Measurements from ENCODE around the gene FADS2. TPM values are rescaled to one million over a fixed set of nuclear protein-coding genes. Genes with fewer than 3 reads are reported as not detected.

FADS2 gene
- total and polyA plus RNA-seq, 5 donors from 2014 or later: 0.23 to 19.7 (median 7.1) TPM; not detected in 1

DNA sequence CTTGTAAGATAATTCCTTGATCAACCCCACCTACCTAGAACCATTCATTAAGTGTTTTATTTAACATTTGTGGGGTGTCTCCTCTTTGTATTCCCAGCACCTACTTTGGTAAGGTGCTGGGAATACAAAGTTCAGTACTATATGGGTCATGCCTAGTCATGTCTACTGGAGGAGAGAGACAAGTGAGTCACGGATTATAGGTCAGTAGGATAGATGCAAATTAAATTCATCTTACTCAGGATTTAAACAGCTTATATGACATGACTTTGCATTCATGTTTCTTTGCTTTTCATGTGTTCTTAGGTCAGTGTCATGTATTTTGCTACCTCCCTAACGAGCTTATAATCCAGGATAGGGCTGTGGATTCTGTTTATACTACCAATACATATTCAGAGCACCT lies 7.9 kb upstream of the FADS2 start:
- Histone ChIP-seq H3K27ac (ENCODE audit: insufficient read depth, low read length, poor library complexity, severe bottlenecking) (no peak overlapping the region), H3K27me3 (ENCODE audit: control insufficient read depth, insufficient read depth, low read length) (peaks cover 4% of the 10 kb centered on the region), H3K9me3 (ENCODE audit: control insufficient read depth in 2 of 2, low read length in 2 of 2) (no peaks in the 10 kb centered on the region), H3K4me3 (ENCODE audit: low read depth, low read length) (no peak overlapping the region), H3K36me3 (ENCODE audit: control insufficient read depth, insufficient read depth, low read length) (no peaks in the 10 kb centered on the region), H3K4me1 (ENCODE audit: control insufficient read depth, insufficient read depth, low read length, poor library complexity, severe bottlenecking) (peaks cover 22% of the 10 kb centered on the region)
- Mint-ChIP-seq H3K36me3 (no peaks in the 10 kb centered on the region), H3K9me3 (peaks cover 0 to 1% (median 0%) of the 10 kb centered on the region in 7 donors), H3K4me3 (no peak overlapping the region), H3K4me1 (peaks cover 0 to 12% (median 6%) of the 10 kb centered on the region in 4 donors), H3K27me3 (peaks cover 69% of the 10 kb centered on the region), H3K27ac (no peak overlapping the region)
- DNase-seq (no peak), ATAC-seq (ENCODE audit: low read depth in 2 of 2) (no peak)

GRCh38 chr11:61826930-61827570 lies 1.1 kb upstream of the FADS2 start:
- no peak overlapping the region for H3K27ac ChIP-seq (ENCODE audit: insufficient read depth, low read length, poor library complexity, severe bottlenecking)
- Mint-ChIP-seq H3K36me3 (no peaks in the 10 kb centered on the region), H3K27me3 (peaks cover 82% of the 10 kb centered on the region), H3K4me3 (peak overlapping the region; percentile 35 to 75 (median 52)), H3K4me1 (peaks cover 0 to 16% (median 3%) of the 10 kb centered on the region in 4 donors), H3K27ac (peak overlapping the region in 1 of 3 donors; percentile 43), H3K9me3 (peaks cover 0 to 1% (median 0%) of the 10 kb centered on the region in 7 donors)
- H3K4me3 ChIP-seq (ENCODE audit: low read depth, low read length): no peak overlapping the region
- peaks cover 21% of the 10 kb centered on the region for H3K4me1 ChIP-seq (ENCODE audit: control insufficient read depth, insufficient read depth, low read length, poor library complexity, severe bottlenecking)
- ATAC-seq (ENCODE audit: low read depth in 2 of 2) (no peak), DNase-seq (no peak)
- H3K27me3 ChIP-seq (ENCODE audit: control insufficient read depth, insufficient read depth, low read length): peaks cover 4% of the 10 kb centered on the region
- H3K36me3 ChIP-seq (ENCODE audit: control insufficient read depth, insufficient read depth, low read length): no peaks in the 10 kb centered on the region
- no peaks in the 10 kb centered on the region for H3K9me3 ChIP-seq (ENCODE audit: control insufficient read depth in 2 of 2, low read length in 2 of 2)

DNA sequence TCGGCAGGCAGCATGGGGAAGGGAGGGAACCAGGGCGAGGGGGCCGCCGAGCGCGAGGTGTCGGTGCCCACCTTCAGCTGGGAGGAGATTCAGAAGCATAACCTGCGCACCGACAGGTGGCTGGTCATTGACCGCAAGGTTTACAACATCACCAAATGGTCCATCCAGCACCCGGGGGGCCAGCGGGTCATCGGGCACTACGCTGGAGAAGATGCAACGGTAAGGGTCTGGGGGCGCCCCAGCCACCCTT lies 204 bp downstream of the FADS2 start:
- no peaks in the 10 kb centered on the region for H3K36me3 Mint-ChIP-seq
- H3K4me3 Mint-ChIP-seq: peak overlapping the region in 3 of 4 donors; percentile 62 to 77 (median 74)
- Histone ChIP-seq H3K9me3 (ENCODE audit: control insufficient read depth in 2 of 2, low read length in 2 of 2) (no peaks in the 10 kb centered on the region), H3K4me3 (ENCODE audit: low read depth, low read length) (no peak overlapping the region), H3K4me1 (ENCODE audit: control insufficient read depth, insufficient read depth, low read length, poor library complexity, severe bottlenecking) (peaks cover 21% of the 10 kb centered on the region), H3K27ac (ENCODE audit: insufficient read depth, low read length, poor library complexity, severe bottlenecking) (no peak overlapping the region), H3K36me3 (ENCODE audit: control insufficient read depth, insufficient read depth, low read length) (no peaks in the 10 kb centered on the region), H3K27me3 (ENCODE audit: control insufficient read depth, insufficient read depth, low read length) (peaks cover 4% of the 10 kb centered on the region)
- ATAC-seq (ENCODE audit: low read depth in 2 of 2): no peak
- H3K9me3 Mint-ChIP-seq: peaks cover 0 to 1% (median 0%) of the 10 kb centered on the region in 7 donors
- DNase-seq: no peak
- H3K4me1 Mint-ChIP-seq: peaks cover 0 to 18% (median 3%) of the 10 kb centered on the region in 4 donors
- no peak overlapping the region for H3K27ac Mint-ChIP-seq
- H3K27me3 Mint-ChIP-seq: peaks cover 73% of the 10 kb centered on the region

DNA sequence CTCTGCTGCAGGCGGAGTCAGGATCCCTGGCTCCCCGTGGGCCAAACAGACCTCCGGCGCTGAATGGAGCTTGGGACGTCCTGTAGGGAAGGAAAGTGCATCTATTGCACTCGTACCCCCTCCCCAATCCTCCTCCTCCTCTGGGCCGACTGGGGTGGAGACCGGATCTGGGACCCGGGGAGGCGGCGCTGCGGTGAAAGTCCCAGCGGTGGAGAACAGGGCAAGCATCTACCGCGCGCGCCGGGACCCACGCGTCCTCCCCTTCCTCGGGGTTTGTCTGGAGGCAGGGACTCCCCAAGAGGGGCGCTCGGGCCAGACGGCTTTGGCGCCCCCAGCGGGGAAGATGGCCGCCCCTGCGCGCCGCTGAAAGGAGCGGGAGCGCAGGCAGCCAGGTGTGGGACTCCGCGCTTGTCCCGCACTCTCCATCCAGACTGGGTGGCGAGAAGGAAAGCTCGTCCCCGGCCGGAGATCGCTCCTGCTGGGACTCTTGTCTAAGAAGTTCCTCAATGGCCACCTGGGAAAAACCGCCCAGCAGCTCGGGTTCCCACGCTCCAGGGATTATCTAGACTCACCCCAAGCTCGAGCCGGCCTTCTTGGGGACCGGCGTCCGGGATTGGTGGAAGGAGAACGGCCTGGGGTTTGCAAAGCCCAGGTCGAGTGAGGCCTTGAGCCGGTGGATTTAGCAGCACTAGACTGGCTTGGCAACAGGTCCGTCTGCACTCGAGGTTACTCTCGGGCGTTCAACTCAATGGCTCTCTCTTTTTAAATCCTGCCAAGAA lies 718 bp downstream of the FADS2 start:
- Mint-ChIP-seq H3K4me3 (peak overlapping the region in 3 of 4 donors; percentile 62 to 77 (median 74)), H3K9me3 (peaks cover 0 to 1% (median 0%) of the 10 kb centered on the region in 7 donors), H3K27me3 (peaks cover 71% of the 10 kb centered on the region), H3K27ac (peak overlapping the region in 1 of 3 donors; percentile 62), H3K4me1 (peaks cover 3 to 22% (median 5%) of the 10 kb centered on the region in 4 donors), H3K36me3 (no peaks in the 10 kb centered on the region)
- Histone ChIP-seq H3K9me3 (ENCODE audit: control insufficient read depth in 2 of 2, low read length in 2 of 2) (no peaks in the 10 kb centered on the region), H3K27me3 (ENCODE audit: control insufficient read depth, insufficient read depth, low read length) (peaks cover 4% of the 10 kb centered on the region), H3K36me3 (ENCODE audit: control insufficient read depth, insufficient read depth, low read length) (no peaks in the 10 kb centered on the region), H3K4me1 (ENCODE audit: control insufficient read depth, insufficient read depth, low read length, poor library complexity, severe bottlenecking) (peaks cover 21% of the 10 kb centered on the region), H3K4me3 (ENCODE audit: low read depth, low read length) (no peak overlapping the region), H3K27ac (ENCODE audit: insufficient read depth, low read length, poor library complexity, severe bottlenecking) (no peak overlapping the region)
- DNase-seq (peak in 1 of 3 donors; percentile 33), ATAC-seq (ENCODE audit: low read depth in 2 of 2) (no peak)

DNA sequence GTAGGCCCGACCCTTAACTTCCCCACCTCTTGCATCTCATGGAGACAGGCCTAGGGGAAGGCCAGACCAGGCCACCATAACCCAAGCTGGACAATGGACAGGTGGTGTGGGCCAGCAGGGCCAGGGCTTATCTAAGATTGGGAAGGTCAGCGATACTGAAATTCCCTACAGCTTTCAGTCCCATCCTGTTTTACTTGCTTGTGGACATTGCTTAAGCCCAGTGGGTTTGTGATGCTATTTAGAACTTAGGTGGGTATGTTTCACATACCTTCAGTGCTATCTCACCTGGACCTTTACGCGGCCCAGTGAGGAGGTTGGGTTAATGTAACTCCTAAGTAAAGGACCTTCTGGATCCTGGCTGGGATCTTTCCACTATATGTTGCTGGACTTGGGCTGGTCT lies 1.7 kb downstream of the FADS2 start:
- H3K4me1 ChIP-seq (ENCODE audit: control insufficient read depth, insufficient read depth, low read length, poor library complexity, severe bottlenecking): peaks cover 30% of the 10 kb centered on the region
- no peak overlapping the region for H3K27ac ChIP-seq (ENCODE audit: insufficient read depth, low read length, poor library complexity, severe bottlenecking)
- Mint-ChIP-seq H3K36me3 (no peaks in the 10 kb centered on the region), H3K4me1 (peaks cover 4 to 31% (median 5%) of the 10 kb centered on the region in 4 donors), H3K27ac (no peak overlapping the region), H3K4me3 (peak overlapping the region in 1 of 4 donors; percentile 62), H3K9me3 (no peaks in the 10 kb centered on the region), H3K27me3 (peaks cover 64% of the 10 kb centered on the region)
- H3K9me3 ChIP-seq (ENCODE audit: control insufficient read depth in 2 of 2, low read length in 2 of 2): no peaks in the 10 kb centered on the region
- DNase-seq (no peak), ATAC-seq (ENCODE audit: low read depth in 2 of 2) (no peak)
- peaks cover 4% of the 10 kb centered on the region for H3K27me3 ChIP-seq (ENCODE audit: control insufficient read depth, insufficient read depth, low read length)
- H3K36me3 ChIP-seq (ENCODE audit: control insufficient read depth, insufficient read depth, low read length): no peaks in the 10 kb centered on the region
- H3K4me3 ChIP-seq (ENCODE audit: low read depth, low read length): no peak overlapping the region

GRCh38 chr11:61830237-61831105 lies 2.4 kb downstream of the FADS2 start:
- Histone ChIP-seq H3K4me3 (ENCODE audit: low read depth, low read length) (no peak overlapping the region), H3K27me3 (ENCODE audit: control insufficient read depth, insufficient read depth, low read length) (peaks cover 4% of the 10 kb centered on the region), H3K9me3 (ENCODE audit: control insufficient read depth in 2 of 2, low read length in 2 of 2) (no peaks in the 10 kb centered on the region), H3K36me3 (ENCODE audit: control insufficient read depth, insufficient read depth, low read length) (no peaks in the 10 kb centered on the region), H3K27ac (ENCODE audit: insufficient read depth, low read length, poor library complexity, severe bottlenecking) (no peak overlapping the region), H3K4me1 (ENCODE audit: control insufficient read depth, insufficient read depth, low read length, poor library complexity, severe bottlenecking) (peaks cover 33% of the 10 kb centered on the region)
- Mint-ChIP-seq H3K9me3 (no peaks in the 10 kb centered on the region), H3K27me3 (peaks cover 58% of the 10 kb centered on the region), H3K27ac (no peak overlapping the region), H3K4me1 (peaks cover 4 to 35% (median 5%) of the 10 kb centered on the region in 4 donors), H3K4me3 (peak overlapping the region in 1 of 4 donors; percentile 62), H3K36me3 (no peaks in the 10 kb centered on the region)
- ATAC-seq (ENCODE audit: low read depth in 2 of 2): no peak
- DNase-seq: no peak

DNA sequence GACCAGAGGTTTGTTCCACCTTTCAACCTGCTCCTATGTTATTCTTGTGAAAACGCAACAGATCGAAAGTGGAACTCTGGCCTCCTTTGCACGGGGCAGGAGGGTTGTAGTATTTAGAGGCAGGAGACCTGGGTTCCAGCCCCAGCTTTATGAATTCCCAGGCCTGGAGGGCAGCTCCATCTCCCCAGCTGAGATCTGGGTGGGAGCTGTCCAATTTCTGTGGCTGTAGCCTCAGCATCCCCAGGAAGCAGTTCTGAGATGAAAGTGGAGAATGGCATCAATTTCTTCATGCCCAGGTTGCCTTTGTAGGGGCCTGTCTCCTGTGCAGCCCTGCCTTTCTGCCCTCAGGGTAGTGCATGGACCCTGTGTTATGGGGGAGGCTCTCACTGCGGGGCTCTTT lies 4.1 kb downstream of the FADS2 start:
- DNase-seq: no peak
- Histone ChIP-seq H3K36me3 (ENCODE audit: control insufficient read depth, insufficient read depth, low read length) (no peaks in the 10 kb centered on the region), H3K9me3 (ENCODE audit: control insufficient read depth in 2 of 2, low read length in 2 of 2) (no peaks in the 10 kb centered on the region), H3K27me3 (ENCODE audit: control insufficient read depth, insufficient read depth, low read length) (peaks cover 4% of the 10 kb centered on the region), H3K4me1 (ENCODE audit: control insufficient read depth, insufficient read depth, low read length, poor library complexity, severe bottlenecking) (peaks cover 33% of the 10 kb centered on the region), H3K4me3 (ENCODE audit: low read depth, low read length) (no peak overlapping the region), H3K27ac (ENCODE audit: insufficient read depth, low read length, poor library complexity, severe bottlenecking) (no peak overlapping the region)
- H3K27me3 Mint-ChIP-seq: peaks cover 45% of the 10 kb centered on the region
- peaks cover 4 to 32% (median 5%) of the 10 kb centered on the region in 4 donors for H3K4me1 Mint-ChIP-seq
- no peak for ATAC-seq (ENCODE audit: low read depth in 2 of 2)
- H3K9me3 Mint-ChIP-seq: no peaks in the 10 kb centered on the region
- no peaks in the 10 kb centered on the region for H3K36me3 Mint-ChIP-seq
- H3K27ac Mint-ChIP-seq: no peak overlapping the region
- peak overlapping the region in 1 of 4 donors; percentile 58 for H3K4me3 Mint-ChIP-seq

Measured in CD4-positive, CD25-positive, alpha-beta regulatory T cell (primary cell).